Brain microvascular endothelial cell (primary cell): ENCODE data around the gene SPAG16.

ENCODE experiments used
- DNase-seq: peaks from one replicate; pipeline ENCODE4 v3.0.0-alpha.2; 2020
- H3K27ac ChIP-seq: fragments of 250-450 bp; sonication (Bioruptor Pico); 2 replicates; pipeline ENCODE4 v1.5.1; 2020; ENCODE audit warnings: mild to moderate bottlenecking, moderate library complexity
- H3K27me3 ChIP-seq: fragments of 250-450 bp; sonication (Bioruptor Pico); replicated peaks from 2 replicates; pipeline ENCODE4 v1.5.1; 2020; ENCODE audit warnings: mild to moderate bottlenecking
- H3K36me3 ChIP-seq: fragments of 250-450 bp; sonication (Bioruptor Pico); replicated peaks from 2 replicates; pipeline ENCODE4 v1.5.1; 2020; ENCODE audit warnings: mild to moderate bottlenecking
- H3K4me3 ChIP-seq: 2 replicates; pipeline ENCODE4 v1.5.1; 2011; ENCODE audit warnings: low read depth, mild to moderate bottlenecking, control low read depth, low read length, moderate library complexity
- CTCF ChIP-seq: IDR thresholded peaks from 2 replicates; pipeline ENCODE4 v1.5.1; 2011; ENCODE audit warnings: low read depth, mild to moderate bottlenecking, moderate library complexity, low read length, control low read depth, inconsistent platforms; ENCODE audit errors: missing control alignments
- in situ Hi-C: cut with HindIII; loops from 2 replicates; pipeline ENCODE4 v1.10.0; 2017; ENCODE audit warnings: low sequenced_read_pairs, low pct_ligation_motif_present

SPAG16 gene

GRCh38 chr2:213443921-213444320, 159.7 kb downstream of the SPAG16 start:
- H3K36me3 ChIP-seq, result no peaks in the 10 kb centered on the region
- no peak for TF ChIP-seq CTCF
- no peak overlapping the region for H3K4me3 ChIP-seq
- in situ Hi-C loops, result no loop called here
- no peaks in the 10 kb centered on the region for H3K27me3 ChIP-seq
- no peak overlapping the region for H3K27ac ChIP-seq
- DNase-seq, result no peak

GRCh38 chr2:213451542-213452239, 167.4 kb downstream of the SPAG16 start:
- TF ChIP-seq CTCF, result no peak
- Histone ChIP-seq H3K4me3 (no peak overlapping the region), H3K36me3 (no peaks in the 10 kb centered on the region), H3K27ac (no peak overlapping the region), H3K27me3 (no peaks in the 10 kb centered on the region)
- no peak for DNase-seq
- in situ Hi-C loops, result no loop called here

- DNase-seq, result no peak
- in situ Hi-C loops, result no loop called here
- no peaks in the 10 kb centered on the region for H3K36me3 ChIP-seq
- no peak overlapping the region for H3K27ac ChIP-seq
- no peak for TF ChIP-seq CTCF
- H3K4me3 ChIP-seq, result no peak overlapping the region
- no peaks in the 10 kb centered on the region for H3K27me3 ChIP-seq
These were observed 171.2 kb downstream of the SPAG16 start for GRCh38 chr2:213455316-213456008.

- Histone ChIP-seq H3K27ac (no peak overlapping the region), H3K36me3 (no peaks in the 10 kb centered on the region), H3K27me3 (no peaks in the 10 kb centered on the region), H3K4me3 (no peak overlapping the region)
- no peak for TF ChIP-seq CTCF
- DNase-seq, result no peak
- in situ Hi-C loops, result no loop called here
These were observed 191.2 kb downstream of the SPAG16 start for GRCh38 chr2:213475433-213475832.

- no peak for TF ChIP-seq CTCF
- no peak overlapping the region for H3K4me3 ChIP-seq
- H3K36me3 ChIP-seq, result no peaks in the 10 kb centered on the region
- in situ Hi-C loops, result no loop called here
- no peaks in the 10 kb centered on the region for H3K27me3 ChIP-seq
- DNase-seq, result no peak
- H3K27ac ChIP-seq, result no peak overlapping the region
These were observed 192.4 kb downstream of the SPAG16 start for GRCh38 chr2:213476641-213477040.
